Measurements from ENCODE around the gene TMEM184A. TPM values are rescaled to one million over a fixed set of nuclear protein-coding genes. Genes with fewer than 3 reads are reported as not detected.
A peak's percentile ranks its signal among the peaks of the same experiment; 100 is the strongest.

TMEM184A gene
- total and polyA plus RNA-seq, 2 of the 13 experiments (the other 11 are each of a cell fraction or from before 2014, with no cell fraction given) = 9.5 to 20.4 TPM

DNA sequence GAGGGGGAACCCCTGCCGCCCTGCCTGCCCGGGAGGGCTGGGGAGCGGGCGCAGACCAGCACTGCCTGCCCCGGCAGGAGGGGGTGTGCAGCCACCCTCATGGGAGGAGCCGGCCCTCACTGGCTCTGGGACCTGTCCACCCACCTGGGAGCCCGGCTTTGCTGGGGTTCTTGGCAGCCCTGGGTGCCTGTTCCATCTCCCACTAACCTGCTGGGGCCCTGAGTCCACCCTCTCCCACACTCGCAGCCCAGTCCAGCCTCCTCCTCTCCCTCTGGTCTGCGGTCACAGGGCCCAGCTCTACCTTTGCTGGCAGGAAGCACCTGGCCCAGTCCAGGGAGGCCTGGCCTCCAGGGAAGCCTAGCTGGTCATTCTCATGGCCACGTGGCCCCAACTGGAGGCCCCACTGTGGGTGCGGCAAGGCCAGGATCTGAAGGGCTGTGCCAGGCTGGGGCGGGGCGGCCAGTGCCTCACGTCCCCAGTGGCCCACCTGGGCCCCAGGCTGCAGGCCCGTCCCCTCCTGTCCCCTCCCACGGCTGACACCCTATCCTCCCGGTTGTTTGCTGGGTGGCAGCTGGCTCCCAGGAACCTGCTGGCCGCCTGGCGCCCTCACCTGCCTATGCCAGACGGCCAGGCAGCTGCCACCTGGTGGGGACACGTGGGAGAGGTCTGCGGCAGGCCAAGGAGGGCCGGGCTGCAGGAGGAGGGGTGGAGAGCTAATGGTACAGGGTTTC lies at the start of gene TMEM184A (continued):
- TF ChIP-seq ETV6 (CRISPR knock-in tag; conservative IDR thresholded peaks at IDR 0.05) (no peak), NR1H2 (CRISPR knock-in tag; IDR thresholded peaks at IDR 0.05; ENCODE audit: borderline replicate concordance, low read depth) (no peak), ZNF530 (CRISPR knock-in tag; IDR thresholded peaks at IDR 0.05; ENCODE audit: low read depth) (no peak), PHB2 (IDR thresholded peaks at IDR 0.05; ENCODE audit: partially characterized antibody) (no peak), ZNF780A (CRISPR knock-in tag; IDR thresholded peaks at IDR 0.05) (peak; percentile 80; the same call in 1 of the 2 replicates), ZNF326 (CRISPR knock-in tag; IDR thresholded peaks at IDR 0.05; ENCODE audit: borderline replicate concordance) (no peak), SMYD3 (CRISPR knock-in tag; IDR thresholded peaks at IDR 0.05) (0 out of 2 replicates have a peak, but pooled peaks have one; percentile 34), JUN (CRISPR knock-in tag; IDR thresholded peaks at IDR 0.05) (no peak), NFKB2 (CRISPR knock-in tag; IDR thresholded peaks at IDR 0.05; ENCODE audit: borderline replicate concordance) (peak; percentile 84), U2AF2 (IDR thresholded peaks at IDR 0.05; ENCODE audit: low read depth, low read length) (no peak), ZNF670 (CRISPR knock-in tag; IDR thresholded peaks at IDR 0.05; ENCODE audit: borderline replicate concordance) (no peak), ZNF251 (CRISPR knock-in tag; IDR thresholded peaks at IDR 0.05) (no peak), FOXP1 (IDR thresholded peaks at IDR 0.05) (no peak), FOXP1 (CRISPR knock-in tag; IDR thresholded peaks at IDR 0.05) (no peak), HOXA9 (CRISPR knock-in tag; IDR thresholded peaks at IDR 0.05; ENCODE audit: borderline replicate concordance) (no peak), KAT8 (CRISPR knock-in tag; IDR thresholded peaks at IDR 0.05) (peak; percentile 67; the same call in 1 of the 2 replicates), PBX2 (CRISPR knock-in tag; IDR thresholded peaks at IDR 0.05) (no peak), CREM (IDR thresholded peaks at IDR 0.05) (no peak), CREM (CRISPR knock-in tag; IDR thresholded peaks at IDR 0.05) (no peak), ZEB1 (IDR thresholded peaks at IDR 0.05; ENCODE audit: insufficient replicate concordance, low read depth) (peak; percentile 86), ASH2L (IDR thresholded peaks at IDR 0.05; ENCODE audit: insufficient read length, low read depth, low read length) (no peak), CERS6 (CRISPR knock-in tag; IDR thresholded peaks at IDR 0.05) (no peak), ZNF234 (CRISPR knock-in tag; conservative IDR thresholded peaks at IDR 0.05) (peak; percentile 72; the same call in 1 of the 2 replicates), ZNF292 (CRISPR knock-in tag; IDR thresholded peaks at IDR 0.05; ENCODE audit: borderline replicate concordance, low read depth) (peak; percentile 76; the same call in 1 of the 2 replicates), HES4 (CRISPR knock-in tag; IDR thresholded peaks at IDR 0.05; ENCODE audit: borderline replicate concordance) (peak; percentile 82), EP300 (IDR thresholded peaks at IDR 0.05; ENCODE audit: low read depth in 2 of 2, low read length in 2 of 2) (0 out of 4 replicates have a peak, but pooled peaks of 1 of the 2 experiments have one; percentile 14), EP300 (CRISPR knock-in tag; IDR thresholded peaks at IDR 0.05; ENCODE audit: borderline replicate concordance) (peak; percentile 40; the same call in 1 of the 2 replicates)
- TF ChIP-seq, protein P1, sequence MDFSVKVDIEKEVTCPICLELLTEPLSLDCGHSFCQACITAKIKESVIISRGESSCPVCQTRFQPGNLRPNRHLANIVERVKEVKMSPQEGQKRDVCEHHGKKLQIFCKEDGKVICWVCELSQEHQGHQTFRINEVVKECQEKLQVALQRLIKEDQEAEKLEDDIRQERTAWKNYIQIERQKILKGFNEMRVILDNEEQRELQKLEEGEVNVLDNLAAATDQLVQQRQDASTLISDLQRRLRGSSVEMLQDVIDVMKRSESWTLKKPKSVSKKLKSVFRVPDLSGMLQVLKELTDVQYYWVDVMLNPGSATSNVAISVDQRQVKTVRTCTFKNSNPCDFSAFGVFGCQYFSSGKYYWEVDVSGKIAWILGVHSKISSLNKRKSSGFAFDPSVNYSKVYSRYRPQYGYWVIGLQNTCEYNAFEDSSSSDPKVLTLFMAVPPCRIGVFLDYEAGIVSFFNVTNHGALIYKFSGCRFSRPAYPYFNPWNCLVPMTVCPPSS (IDR thresholded peaks at IDR 0.05) = no peak
- TF ChIP-seq, protein P2, sequence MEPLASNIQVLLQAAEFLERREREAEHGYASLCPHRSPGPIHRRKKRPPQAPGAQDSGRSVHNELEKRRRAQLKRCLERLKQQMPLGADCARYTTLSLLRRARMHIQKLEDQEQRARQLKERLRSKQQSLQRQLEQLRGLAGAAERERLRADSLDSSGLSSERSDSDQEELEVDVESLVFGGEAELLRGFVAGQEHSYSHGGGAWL (CRISPR knock-in tag; IDR thresholded peaks at IDR 0.05) = peak; percentile 92

Measured in HepG2 (cell line).